Measurements from ENCODE around the gene RFX6.

Gene RFX6

DNA sequence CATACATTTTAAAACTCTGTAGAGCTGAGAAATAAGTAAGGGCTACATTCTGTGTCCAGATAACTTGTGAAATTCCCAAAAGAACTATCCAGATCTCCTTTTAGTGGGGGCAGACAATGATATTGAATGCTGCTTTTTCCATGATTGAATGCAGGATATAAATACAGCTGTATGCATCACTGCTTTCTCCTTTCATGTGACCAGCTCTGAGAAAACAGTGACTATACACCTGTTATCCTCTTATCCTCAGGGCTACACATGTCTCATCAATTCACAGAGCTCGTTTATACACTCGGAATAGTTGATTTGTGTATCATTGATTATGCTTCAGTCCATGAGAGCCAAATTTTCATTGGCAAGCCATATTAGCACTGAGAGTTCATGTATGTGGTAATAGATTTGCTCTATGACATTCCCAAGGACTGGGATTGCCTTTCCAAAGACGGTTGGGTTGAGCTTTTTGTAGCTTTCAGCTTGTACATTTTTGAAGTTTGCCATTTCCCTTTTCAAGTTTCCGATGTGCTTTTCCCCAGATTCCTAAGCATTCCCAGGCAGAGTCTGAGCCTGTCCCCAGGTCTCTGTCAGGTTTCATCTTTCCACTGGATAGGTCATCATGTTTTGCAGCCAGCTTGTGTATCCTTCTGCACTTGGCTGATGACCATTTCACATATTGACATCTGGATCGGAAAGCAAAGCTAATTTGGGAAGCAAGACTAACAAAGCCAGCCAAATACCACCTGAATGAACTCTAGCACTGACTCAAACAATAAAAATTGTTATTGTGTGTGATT, 97.7 kb downstream of the RFX6 start:
- DNase-seq: no peak

DNA sequence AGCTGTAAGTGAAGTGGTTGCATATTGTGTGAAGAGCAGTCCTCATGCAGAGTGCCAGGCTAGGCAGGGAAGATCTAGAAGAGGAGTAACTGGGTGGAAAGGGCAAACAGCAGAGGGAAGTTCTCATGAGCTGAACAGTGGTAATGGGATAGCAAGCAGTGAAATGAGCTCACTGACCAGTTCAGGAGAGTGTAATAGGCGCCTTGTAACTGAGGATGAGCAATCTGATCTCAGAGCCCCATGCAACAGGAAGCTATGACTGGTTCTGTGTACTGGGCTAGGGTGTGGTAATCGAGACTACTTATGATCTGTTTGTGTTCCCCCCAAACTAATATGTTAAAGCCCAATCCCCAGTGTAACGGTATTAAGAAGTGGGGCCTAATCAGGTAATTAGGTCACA, 98.6 kb downstream of the RFX6 start:
- no peak for DNase-seq

DNA sequence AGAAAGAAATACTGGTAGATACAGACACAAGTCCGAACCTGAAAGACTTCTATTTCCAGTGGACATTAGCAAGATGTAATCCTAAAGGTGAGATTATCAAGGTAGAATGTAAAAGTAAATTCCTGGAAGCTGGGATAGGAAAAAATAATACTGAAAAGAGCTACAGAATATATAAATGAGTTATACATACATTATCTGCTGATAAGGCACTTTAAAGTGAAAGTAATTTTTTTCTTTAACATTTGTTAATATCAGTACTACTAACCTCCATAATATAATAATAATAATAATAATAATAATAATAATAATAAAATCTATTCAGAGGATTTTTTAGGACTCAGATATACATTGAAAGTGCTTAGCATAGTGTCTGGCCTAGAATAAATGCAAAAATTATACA, 102.5 kb downstream of the RFX6 start:
- DNase-seq: no peak

Measured in NCI-H1930 (cell line).